ENCODE results near the gene B4GALT2.

GRCh38 chr1:43951021-43951985, 27.7 kb upstream of the B4GALT2 start:
- TF ChIP-seq CTCF (IDR thresholded peaks at IDR 0.05), result no peak
- no peak for TF ChIP-seq POLR2A (IDR thresholded peaks at IDR 0.05)
